Activated CD4-positive, alpha-beta T cell treated with anti-CD3 and anti-CD28 coated beads, Interleukin-2, amount 10 ng/mL, durations not matched to agents 24 days and 14 days (primary cell): ENCODE results near the gene SPRED3. TPM values are rescaled to one million over a fixed set of nuclear protein-coding genes. Genes with fewer than 3 reads are reported as not detected.

Experiments used
- DNase-seq: peaks from one replicate; pipeline ENCODE4 v3.0.0; 2022
- H3K27ac Mint-ChIP-seq: one replicate; pipeline ENCODE4 v1.8.0; 2022; ENCODE audit warnings: mild to moderate bottlenecking, mixed read lengths
- H3K27me3 Mint-ChIP-seq: one replicate; pipeline ENCODE4 v1.8.0; 2022; ENCODE audit warnings: mixed read lengths
- H3K36me3 Mint-ChIP-seq: one replicate; pipeline ENCODE4 v1.8.0; 2022; ENCODE audit warnings: low read depth, mild to moderate bottlenecking, mixed read lengths
- H3K4me1 Mint-ChIP-seq: one replicate; pipeline ENCODE4 v1.8.0; 2021; ENCODE audit warnings: mixed read lengths
- H3K4me3 Mint-ChIP-seq: one replicate; pipeline ENCODE4 v1.8.0; 2022; ENCODE audit warnings: mild to moderate bottlenecking, moderate library complexity, mixed read lengths
- H3K9me3 Mint-ChIP-seq: one replicate; pipeline ENCODE4 v1.8.0; 2021; ENCODE audit warnings: mixed read lengths
- intact Hi-C: fragments of 100-400 bp; cut with micrococcal nuclease; formaldehyde crosslinking; loops from one replicate; pipeline ENCODE4 v1.15.1; 2023
- total RNA-seq: library from RNA; stranded (reverse); gene quantifications from 2 replicates; pipeline ENCODE4 v1.2.3, GENCODE V29; 2022

SPRED3 gene
- total RNA-seq, 1 donor from 2014 or later: 2.9 TPM

GRCh38 chr19:38443458-38443999 is 55.0 kb downstream of the SPRED3 start:
- Mint-ChIP-seq H3K36me3 (no peaks in the 10 kb centered on the region), H3K4me1 (peaks cover 5% of the 10 kb centered on the region), H3K9me3 (no peaks in the 10 kb centered on the region), H3K27ac (no peak overlapping the region), H3K4me3 (no peak overlapping the region), H3K27me3 (no peaks in the 10 kb centered on the region)
- intact Hi-C loops: no loop called here
- no peak for DNase-seq

GRCh38 chr19:38444026-38444425 is 55.5 kb downstream of the SPRED3 start:
- intact Hi-C loops: no loop called here
- Mint-ChIP-seq H3K27ac (no peak overlapping the region), H3K4me3 (no peak overlapping the region), H3K36me3 (no peaks in the 10 kb centered on the region), H3K4me1 (peaks cover 5% of the 10 kb centered on the region), H3K9me3 (no peaks in the 10 kb centered on the region), H3K27me3 (no peaks in the 10 kb centered on the region)
- DNase-seq: no peak

- H3K27ac Mint-ChIP-seq: no peak overlapping the region
Observed at GRCh38 chr19:38445362-38445761, 56.9 kb downstream of the SPRED3 start.

GRCh38 chr19:38448225-38448624 is 59.7 kb downstream of the SPRED3 start:
- Mint-ChIP-seq H3K27me3 (peaks cover 3% of the 10 kb centered on the region), H3K27ac (no peak overlapping the region), H3K4me3 (no peak overlapping the region)

More at GRCh38 chr19:38445362-38445761, 56.9 kb downstream of the SPRED3 start:
- Mint-ChIP-seq H3K4me1 (peaks cover 5% of the 10 kb centered on the region), H3K36me3 (no peaks in the 10 kb centered on the region), H3K4me3 (no peak overlapping the region), H3K9me3 (no peaks in the 10 kb centered on the region), H3K27me3 (peaks cover 3% of the 10 kb centered on the region)
- DNase-seq: no peak
- intact Hi-C loops: no loop called here

More at GRCh38 chr19:38448225-38448624, 59.7 kb downstream of the SPRED3 start:
- Mint-ChIP-seq H3K9me3 (no peaks in the 10 kb centered on the region), H3K4me1 (peaks cover 2% of the 10 kb centered on the region), H3K36me3 (no peaks in the 10 kb centered on the region)
- intact Hi-C loops: no loop called here
- no peak for DNase-seq

Other genes with a start within 250 kb of the SPRED3 start
- 1.8 and 2.0 TPM in 2 replicates for gene DPF1, start 164.5 kb upstream of the SPRED3 start, total RNA-seq
- gene PPP1R14A, start 132.3 kb upstream of the SPRED3 start, total RNA-seq: 60.3 and 61.1 TPM in 2 replicates
- 69.6 and 70.7 TPM in 2 replicates for gene SPINT2, start 124.1 kb upstream of the SPRED3 start, total RNA-seq
- gene C19orf33, start 84.4 kb upstream of the SPRED3 start, total RNA-seq: 0.52 TPM in 1 of 2 replicates, not detected in the other
- gene YIF1B, start 72.8 kb upstream of the SPRED3 start, total RNA-seq: 83.4 and 84.7 TPM in 2 replicates
- gene KCNK6, start 68.9 kb upstream of the SPRED3 start, total RNA-seq: 18.7 and 20.1 TPM in 2 replicates
- gene CATSPERG, start 52.9 kb upstream of the SPRED3 start, total RNA-seq: 3.4 and 3.7 TPM in 2 replicates
- gene PSMD8, start 14.1 kb upstream of the SPRED3 start, total RNA-seq: 314 and 315 TPM in 2 replicates
- 0.47 and 1.0 TPM in 2 replicates for gene GGN, start 663 bp upstream of the SPRED3 start, total RNA-seq
- gene FAM98C, start 14.4 kb downstream of the SPRED3 start, total RNA-seq: 25.3 and 30.4 TPM in 2 replicates
- gene RASGRP4, start 37.5 kb downstream of the SPRED3 start, total RNA-seq: 2.1 and 2.2 TPM in 2 replicates
- 3.6 and 4.0 TPM in 2 replicates for gene RYR1, start 45.0 kb downstream of the SPRED3 start, total RNA-seq
- 156 and 172 TPM in 2 replicates for gene MAP4K1, start 229.3 kb downstream of the SPRED3 start, total RNA-seq
- 321 and 322 TPM in 2 replicates for gene EIF3K, start 230.5 kb downstream of the SPRED3 start, total RNA-seq